GM12872 (cell line): Measurements from ENCODE around the gene MTMR12.

Source experiments
- CTCF ChIP-seq: IDR thresholded peaks from 3 replicates; pipeline ENCODE4 v1.5.1; 2011; ENCODE audit warnings: low read depth, mild to moderate bottlenecking, low read length, moderate library complexity; ENCODE audit not compliant: insufficient read depth

MTMR12 gene

GRCh38 chr5:32325062-32325461 lies 12.3 kb upstream of the MTMR12 start:
- TF ChIP-seq CTCF: no peak

GRCh38 chr5:32323741-32324140 lies 11.0 kb upstream of the MTMR12 start:
- no peak for TF ChIP-seq CTCF

GRCh38 chr5:32322882-32323281 lies 10.1 kb upstream of the MTMR12 start:
- no peak for TF ChIP-seq CTCF

GRCh38 chr5:32320576-32320975 lies 7.8 kb upstream of the MTMR12 start:
- no peak for TF ChIP-seq CTCF

- TF ChIP-seq CTCF: no peak
Observed at GRCh38 chr5:32319926-32320543, 7.3 kb upstream of the MTMR12 start.

- no peak for TF ChIP-seq CTCF
Observed at GRCh38 chr5:32319392-32319791, 6.7 kb upstream of the MTMR12 start.

- no peak for TF ChIP-seq CTCF
Observed at GRCh38 chr5:32317041-32317440, 4.3 kb upstream of the MTMR12 start.
